Glutamatergic neuron (in vitro differentiated cells): Measurements from ENCODE around the gene STAP2. TPM values are rescaled to one million over a fixed set of nuclear protein-coding genes. Genes with fewer than 3 reads are reported as not detected.

ENCODE experiments used
- DNase-seq: peaks from one replicate; pipeline ENCODE4 v3.0.0; 2022
- H3K27ac Mint-ChIP-seq: one replicate; pipeline ENCODE4 v1.8.0; 2020; ENCODE audit warnings: mild to moderate bottlenecking, mixed read lengths, inconsistent platforms; ENCODE audit not compliant: unreplicated experiment
- H3K27me3 Mint-ChIP-seq: one replicate; pipeline ENCODE4 v1.8.0; 2020; ENCODE audit warnings: mild to moderate bottlenecking, moderate library complexity, mixed read lengths, inconsistent platforms; ENCODE audit not compliant: unreplicated experiment
- H3K36me3 Mint-ChIP-seq: one replicate; pipeline ENCODE4 v1.8.0; 2020; ENCODE audit warnings: mild to moderate bottlenecking, mixed read lengths, inconsistent platforms; ENCODE audit not compliant: unreplicated experiment
- H3K4me1 Mint-ChIP-seq: one replicate; pipeline ENCODE4 v1.8.0; 2020; ENCODE audit warnings: mild to moderate bottlenecking, low read depth, mixed read lengths, inconsistent platforms; ENCODE audit not compliant: unreplicated experiment
- H3K4me3 Mint-ChIP-seq: one replicate; pipeline ENCODE4 v1.8.0; 2020; ENCODE audit warnings: mild to moderate bottlenecking, mixed read lengths, inconsistent platforms; ENCODE audit not compliant: unreplicated experiment
- H3K9me3 Mint-ChIP-seq: one replicate; pipeline ENCODE4 v1.8.0; 2020; ENCODE audit warnings: mild to moderate bottlenecking, moderate library complexity, mixed read lengths, inconsistent platforms; ENCODE audit not compliant: unreplicated experiment
- CTCF ChIP-seq: fragments of 200-600 bp; sonication (generic); IDR thresholded peaks from one replicate; pipeline ENCODE4 v1.5.0; 2021; ENCODE audit not compliant: partially characterized antibody, unreplicated experiment
- total RNA-seq: library from RNA; stranded (reverse); fragmentation: NEBNext Ultra II Directional; extraction: Animal tissue kit (Norgen Biotek cat#: 25700); gene quantifications from one replicate; pipeline ENCODE4 v1.2.1, GENCODE V29; 2021; ENCODE audit not compliant: unreplicated experiment

Gene STAP2
- total RNA-seq, 1 donor from 2014 or later = 18.1 TPM

GRCh38 chr19:4360081-4360569, 21.5 kb upstream of the STAP2 start:
- DNase-seq = no peak
- no peak for TF ChIP-seq CTCF
- H3K4me1 Mint-ChIP-seq = peaks cover 10% of the 10 kb centered on the region
- no peak overlapping the region for H3K4me3 Mint-ChIP-seq
- peak overlapping the region; percentile 95 for H3K27ac Mint-ChIP-seq
- H3K27me3 Mint-ChIP-seq = peaks cover 13% of the 10 kb centered on the region
- peaks cover 12% of the 10 kb centered on the region for H3K9me3 Mint-ChIP-seq
- H3K36me3 Mint-ChIP-seq = no peaks in the 10 kb centered on the region

GRCh38 chr19:4359627-4360000, 21.0 kb upstream of the STAP2 start:
- no peaks in the 10 kb centered on the region for H3K36me3 Mint-ChIP-seq
- no peak overlapping the region for H3K27ac Mint-ChIP-seq
- H3K9me3 Mint-ChIP-seq = peaks cover 12% of the 10 kb centered on the region
- H3K4me3 Mint-ChIP-seq = no peak overlapping the region
- DNase-seq = no peak
- TF ChIP-seq CTCF = no peak
- H3K4me1 Mint-ChIP-seq = peaks cover 10% of the 10 kb centered on the region
- peaks cover 13% of the 10 kb centered on the region for H3K27me3 Mint-ChIP-seq

- H3K9me3 Mint-ChIP-seq = peaks cover 10% of the 10 kb centered on the region
- H3K36me3 Mint-ChIP-seq = no peaks in the 10 kb centered on the region
- no peak for TF ChIP-seq CTCF
- H3K27me3 Mint-ChIP-seq = peaks cover 13% of the 10 kb centered on the region
- no peak overlapping the region for H3K4me3 Mint-ChIP-seq
- no peak overlapping the region for H3K27ac Mint-ChIP-seq
- DNase-seq = no peak
- peaks cover 10% of the 10 kb centered on the region for H3K4me1 Mint-ChIP-seq
These were observed 20.3 kb upstream of the STAP2 start for GRCh38 chr19:4358709-4359626.

DNA sequence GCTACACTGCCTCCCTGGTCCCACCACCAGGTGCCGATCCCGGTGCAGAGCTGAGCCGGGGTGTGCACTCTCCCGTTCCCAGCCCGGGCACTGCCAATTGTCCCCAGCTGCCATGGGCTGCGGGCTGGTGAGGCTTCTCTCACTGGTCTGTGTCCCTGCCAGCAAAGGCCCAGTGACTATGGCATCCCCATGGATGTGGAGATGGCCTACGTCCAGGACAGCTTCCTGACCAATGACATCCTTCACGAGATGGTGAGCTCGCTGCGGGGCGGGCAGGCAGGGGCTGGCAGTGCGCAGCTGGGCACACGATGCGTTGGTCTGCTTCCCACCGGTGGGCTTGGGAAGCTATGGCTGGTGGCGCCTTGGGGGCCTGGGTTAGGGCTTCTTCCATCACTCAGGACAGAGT, 19.3 kb upstream of the STAP2 start:
- H3K27me3 Mint-ChIP-seq = peaks cover 11% of the 10 kb centered on the region
- peaks cover 10% of the 10 kb centered on the region for H3K4me1 Mint-ChIP-seq
- H3K36me3 Mint-ChIP-seq = no peaks in the 10 kb centered on the region
- H3K4me3 Mint-ChIP-seq = no peak overlapping the region
- DNase-seq = no peak
- H3K9me3 Mint-ChIP-seq = peaks cover 8% of the 10 kb centered on the region
- H3K27ac Mint-ChIP-seq = no peak overlapping the region
- no peak for TF ChIP-seq CTCF
